Parathyroid adenoma (tissue), 2 donors: ENCODE results near the gene DCAF10.

Source experiments
- H2AFZ ChIP-seq: fragments of 300-600 bp; sonication (generic); one replicate; pipeline ENCODE4 v1.7.0; 2017; ENCODE audit warnings: antibody characterized with exemption, mild to moderate bottlenecking
- H3K27ac ChIP-seq: fragments of 300-600 bp; sonication (generic); one replicate; pipeline ENCODE4 v1.7.0; 2017
- H3K27me3 ChIP-seq: fragments of 300-600 bp; sonication (generic); one replicate; pipeline ENCODE4 v1.7.0; 2017; ENCODE audit warnings: low read length; ENCODE audit not compliant: control insufficient read depth, insufficient read depth
- H3K36me3 ChIP-seq: fragments of 300-600 bp; sonication (generic); one replicate; pipeline ENCODE4 v1.7.0; 2017; ENCODE audit warnings: low read length; ENCODE audit not compliant: control insufficient read depth, insufficient read depth
- H3K4me1 ChIP-seq: fragments of 300-600 bp; sonication (generic); one replicate; pipeline ENCODE4 v1.7.0; 2017; ENCODE audit warnings: control low read depth
- H3K4me2 ChIP-seq: fragments of 300-600 bp; sonication (generic); one replicate; pipeline ENCODE4 v1.7.0; 2017; ENCODE audit warnings: low read length
- H3K4me3 ChIP-seq: fragments of 300-600 bp; sonication (generic); one replicate; pipeline ENCODE4 v1.7.0; 2017; ENCODE audit warnings: low read depth, low read length
- H3K79me2 ChIP-seq: fragments of 300-600 bp; sonication (generic); one replicate; pipeline ENCODE4 v1.7.0; 2017; ENCODE audit warnings: control low read depth
- H3K9ac ChIP-seq: fragments of 300-600 bp; sonication (generic); one replicate; pipeline ENCODE4 v1.7.0; 2017; ENCODE audit warnings: mild to moderate bottlenecking
- H3K9me3 ChIP-seq: fragments of 300-600 bp; sonication (generic); one replicate; pipeline ENCODE4 v1.7.0; 2017; ENCODE audit warnings: low read length; ENCODE audit not compliant: control insufficient read depth
- TF ChIP-seq, protein P1 (sequence below): fragments of 300-600 bp; sonication (generic); IDR thresholded peaks from one replicate; pipeline ENCODE4 v1.7.0; 2017; ENCODE audit warnings: antibody characterized with exemption, mild to moderate bottlenecking
- donor health status: primary hyperparathyroidism.

The DCAF10 gene

GRCh38 chr9:37784291-37784615 is 16.3 kb upstream of the DCAF10 start:
- H3K4me3 ChIP-seq = peak overlapping the region; percentile 71

GRCh38 chr9:37784616-37785483 is 15.7 kb upstream of the DCAF10 start, which contains the start of gene EXOSC3:
Gene EXOSC3 (minus strand): TSS chr9:37785064. CDS start chr9:37785044, 20 bp downstream.
- no peaks in the 10 kb centered on the region for H3K27me3 ChIP-seq
- H3K27ac ChIP-seq = peak within 1 kb of the TSS; percentile 70
- H3K4me3 ChIP-seq = peak within 1 kb of the TSS; percentile 71
- peak within 1 kb of the TSS; percentile 99 for H2AFZ ChIP-seq
- TF ChIP-seq, protein P1, sequence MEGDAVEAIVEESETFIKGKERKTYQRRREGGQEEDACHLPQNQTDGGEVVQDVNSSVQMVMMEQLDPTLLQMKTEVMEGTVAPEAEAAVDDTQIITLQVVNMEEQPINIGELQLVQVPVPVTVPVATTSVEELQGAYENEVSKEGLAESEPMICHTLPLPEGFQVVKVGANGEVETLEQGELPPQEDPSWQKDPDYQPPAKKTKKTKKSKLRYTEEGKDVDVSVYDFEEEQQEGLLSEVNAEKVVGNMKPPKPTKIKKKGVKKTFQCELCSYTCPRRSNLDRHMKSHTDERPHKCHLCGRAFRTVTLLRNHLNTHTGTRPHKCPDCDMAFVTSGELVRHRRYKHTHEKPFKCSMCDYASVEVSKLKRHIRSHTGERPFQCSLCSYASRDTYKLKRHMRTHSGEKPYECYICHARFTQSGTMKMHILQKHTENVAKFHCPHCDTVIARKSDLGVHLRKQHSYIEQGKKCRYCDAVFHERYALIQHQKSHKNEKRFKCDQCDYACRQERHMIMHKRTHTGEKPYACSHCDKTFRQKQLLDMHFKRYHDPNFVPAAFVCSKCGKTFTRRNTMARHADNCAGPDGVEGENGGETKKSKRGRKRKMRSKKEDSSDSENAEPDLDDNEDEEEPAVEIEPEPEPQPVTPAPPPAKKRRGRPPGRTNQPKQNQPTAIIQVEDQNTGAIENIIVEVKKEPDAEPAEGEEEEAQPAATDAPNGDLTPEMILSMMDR = no peak
- H3K4me2 ChIP-seq = peak within 1 kb of the TSS; percentile 67
- H3K36me3 ChIP-seq = no peaks in the 10 kb centered on the region
- no peaks in the 10 kb centered on the region for H3K79me2 ChIP-seq
- H3K4me1 ChIP-seq = no peaks in the 10 kb centered on the region
- H3K9ac ChIP-seq = no peak within 1 kb of the TSS
- no peaks in the 10 kb centered on the region for H3K9me3 ChIP-seq

More at GRCh38 chr9:37784291-37784615, 16.3 kb upstream of the DCAF10 start:
- Histone ChIP-seq H3K9ac (no peak overlapping the region), H3K27ac (peak overlapping the region; percentile 70), H2AFZ (peak overlapping the region; percentile 99), H3K27me3 (no peaks in the 10 kb centered on the region), H3K9me3 (no peaks in the 10 kb centered on the region), H3K79me2 (no peaks in the 10 kb centered on the region), H3K4me2 (peak overlapping the region; percentile 67), H3K4me1 (no peaks in the 10 kb centered on the region), H3K36me3 (no peaks in the 10 kb centered on the region)
- TF ChIP-seq, protein P1 = no peak

GRCh38 chr9:37787059-37787458 is 13.5 kb upstream of the DCAF10 start:
- no peak overlapping the region for H2AFZ ChIP-seq
- H3K9ac ChIP-seq = no peak overlapping the region
- no peaks in the 10 kb centered on the region for H3K79me2 ChIP-seq
- H3K9me3 ChIP-seq = no peaks in the 10 kb centered on the region
- no peak overlapping the region for H3K4me3 ChIP-seq
- H3K27me3 ChIP-seq = no peaks in the 10 kb centered on the region
- no peak overlapping the region for H3K27ac ChIP-seq
- H3K4me2 ChIP-seq = no peak overlapping the region
- no peaks in the 10 kb centered on the region for H3K4me1 ChIP-seq
- TF ChIP-seq, protein P1 = no peak
- no peaks in the 10 kb centered on the region for H3K36me3 ChIP-seq

- H3K9me3 ChIP-seq = no peaks in the 10 kb centered on the region
- no peaks in the 10 kb centered on the region for H3K27me3 ChIP-seq
- H3K4me3 ChIP-seq = no peak overlapping the region
- no peak overlapping the region for H3K4me2 ChIP-seq
- no peaks in the 10 kb centered on the region for H3K36me3 ChIP-seq
- H3K4me1 ChIP-seq = no peaks in the 10 kb centered on the region
- H2AFZ ChIP-seq = no peak overlapping the region
- H3K9ac ChIP-seq = no peak overlapping the region
- no peaks in the 10 kb centered on the region for H3K79me2 ChIP-seq
- TF ChIP-seq, protein P1 = no peak
- H3K27ac ChIP-seq = no peak overlapping the region
Observed at GRCh38 chr9:37788332-37788731, 12.3 kb upstream of the DCAF10 start.

DNA sequence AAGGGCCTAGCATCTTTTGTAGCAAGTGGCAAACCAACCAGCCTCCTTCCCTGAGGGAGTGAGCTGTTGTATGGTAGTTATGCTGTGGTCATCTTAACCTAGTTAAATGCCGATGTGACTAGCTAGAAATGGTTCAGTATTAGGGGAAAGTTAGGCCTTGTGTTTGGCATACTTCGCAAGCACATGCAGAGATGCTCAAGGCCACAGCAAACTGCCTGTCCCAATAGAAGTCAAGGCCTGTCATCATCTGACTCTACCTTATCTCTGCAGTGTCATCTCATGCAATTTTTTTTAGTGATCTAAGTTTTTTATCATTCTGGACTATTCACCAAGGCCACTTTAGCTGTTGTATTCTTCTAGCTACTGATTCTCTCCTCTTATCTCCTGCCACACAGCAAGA is 10.5 kb upstream of the DCAF10 start:
- no peak overlapping the region for H3K27ac ChIP-seq
- H3K4me1 ChIP-seq = no peaks in the 10 kb centered on the region
- no peak overlapping the region for H3K4me3 ChIP-seq
- H2AFZ ChIP-seq = no peak overlapping the region
- no peaks in the 10 kb centered on the region for H3K36me3 ChIP-seq
- TF ChIP-seq, protein P1 = no peak
- H3K79me2 ChIP-seq = no peaks in the 10 kb centered on the region
- no peak overlapping the region for H3K9ac ChIP-seq
- H3K27me3 ChIP-seq = no peaks in the 10 kb centered on the region
- no peaks in the 10 kb centered on the region for H3K9me3 ChIP-seq
- no peak overlapping the region for H3K4me2 ChIP-seq
